CD4-positive, CD25-positive, alpha-beta regulatory T cell (primary cell): ENCODE measurements around the gene BLOC1S1. TPM values are rescaled to one million over a fixed set of nuclear protein-coding genes. Genes with fewer than 3 reads are reported as not detected.

Experiments used
- ATAC-seq, 2 donors: fragments of 150-1000 bp; cut with Tn5 transposase; one replicate each; pipeline ENCODE4 v1.10.0; 2021; ENCODE audit warnings: low read depth in 2 of 2, moderate number of reproducible peaks in 2 of 2, moderate library complexity in 1 of 2
- DNase-seq, 3 donors: peaks; one replicate each; pipeline versions ENCODE4 v3.0.0 to v3.0.0-alpha.2; 2012 to 2022; ENCODE audit warnings: mixed read lengths in 1 of 3
- H3K27ac ChIP-seq: one replicate; pipeline ENCODE4 v1.7.0; 2013; ENCODE audit warnings: mild to moderate bottlenecking, low read length; ENCODE audit not compliant: insufficient read depth, poor library complexity, severe bottlenecking
- H3K27me3 ChIP-seq: one replicate; pipeline ENCODE4 v1.7.0; 2013; ENCODE audit warnings: low read length; ENCODE audit not compliant: control insufficient read depth, insufficient read depth
- H3K36me3 ChIP-seq: one replicate; pipeline ENCODE4 v1.7.0; 2013; ENCODE audit warnings: mild to moderate bottlenecking, low read length, moderate library complexity; ENCODE audit not compliant: control insufficient read depth, insufficient read depth
- H3K4me1 ChIP-seq: 2 replicates; pipeline ENCODE4 v1.7.0; 2013; ENCODE audit warnings: mild to moderate bottlenecking, low read length; ENCODE audit not compliant: insufficient read depth, control insufficient read depth, poor library complexity, severe bottlenecking
- H3K4me3 ChIP-seq: one replicate; pipeline ENCODE4 v1.7.0; 2013; ENCODE audit warnings: low read depth, mild to moderate bottlenecking, low read length, moderate library complexity
- H3K9me3 ChIP-seq, 2 experiments: 1 replicate in 1 of 2; 2 replicates in 1 of 2; pipeline ENCODE4 v1.7.0; 2013; ENCODE audit warnings: low read length in 2 of 2, mild to moderate bottlenecking in 1 of 2, moderate library complexity in 1 of 2; ENCODE audit not compliant: control insufficient read depth in 2 of 2
- H3K27ac Mint-ChIP-seq, 3 donors: one replicate each; pipeline ENCODE4 v1.8.0; 2020 to 2022; ENCODE audit warnings: mild to moderate bottlenecking in 3 of 3, mixed read lengths in 3 of 3, moderate library complexity in 2 of 3
- H3K27me3 Mint-ChIP-seq: one replicate; pipeline ENCODE4 v1.8.0; 2022; ENCODE audit warnings: mild to moderate bottlenecking, mixed read lengths
- H3K36me3 Mint-ChIP-seq: one replicate; pipeline ENCODE4 v1.8.0; 2020; ENCODE audit warnings: mixed read lengths
- H3K4me1 Mint-ChIP-seq, 4 donors: one replicate each; pipeline ENCODE4 v1.8.0; 2020 to 2022; ENCODE audit warnings: mixed read lengths in 4 of 4, mild to moderate bottlenecking in 1 of 4
- H3K4me3 Mint-ChIP-seq, 4 donors: one replicate each; pipeline ENCODE4 v1.8.0; 2020 to 2022; ENCODE audit warnings: mild to moderate bottlenecking in 4 of 4, mixed read lengths in 4 of 4, moderate library complexity in 3 of 4
- H3K9me3 Mint-ChIP-seq, 7 donors: one replicate each; pipeline ENCODE4 v1.8.0; 2020 to 2022; ENCODE audit warnings: mixed read lengths in 7 of 7, mild to moderate bottlenecking in 3 of 7, moderate library complexity in 2 of 7
- polyA plus RNA-seq, 4 donors: library from polyadenylated mRNA; unstranded; fragments of 300-500 nt; fragmentation: Illumina TruSeq; gene quantifications; one replicate each; pipeline ENCODE4 v1.2.3, GENCODE V29; 2021
- total RNA-seq: library from RNA; stranded (reverse); gene quantifications from one replicate; pipeline ENCODE4 v1.2.3, GENCODE V29; 2022

Gene BLOC1S1
- total and polyA plus RNA-seq, 5 donors from 2014 or later = 60.1 to 128 (median 107) TPM

- H3K27ac Mint-ChIP-seq = no peak overlapping the region
- ATAC-seq (no peak), DNase-seq (no peak)
- H3K27me3 Mint-ChIP-seq = no peaks in the 10 kb centered on the region
- H3K9me3 ChIP-seq = no peaks in the 10 kb centered on the region
- H3K4me3 Mint-ChIP-seq = no peak overlapping the region
- H3K9me3 Mint-ChIP-seq = no peaks in the 10 kb centered on the region
- H3K4me1 ChIP-seq = peaks cover 33% of the 10 kb centered on the region
- H3K27ac ChIP-seq = no peak overlapping the region
- no peaks in the 10 kb centered on the region for H3K36me3 Mint-ChIP-seq
- peaks cover 12 to 42% (median 30%) of the 10 kb centered on the region in 4 donors for H3K4me1 Mint-ChIP-seq
- H3K27me3 ChIP-seq = no peaks in the 10 kb centered on the region
- no peaks in the 10 kb centered on the region for H3K36me3 ChIP-seq
- H3K4me3 ChIP-seq = no peak overlapping the region
These were observed 18.0 kb downstream of the BLOC1S1 start for GRCh38 chr12:55733858-55734257.

DNA sequence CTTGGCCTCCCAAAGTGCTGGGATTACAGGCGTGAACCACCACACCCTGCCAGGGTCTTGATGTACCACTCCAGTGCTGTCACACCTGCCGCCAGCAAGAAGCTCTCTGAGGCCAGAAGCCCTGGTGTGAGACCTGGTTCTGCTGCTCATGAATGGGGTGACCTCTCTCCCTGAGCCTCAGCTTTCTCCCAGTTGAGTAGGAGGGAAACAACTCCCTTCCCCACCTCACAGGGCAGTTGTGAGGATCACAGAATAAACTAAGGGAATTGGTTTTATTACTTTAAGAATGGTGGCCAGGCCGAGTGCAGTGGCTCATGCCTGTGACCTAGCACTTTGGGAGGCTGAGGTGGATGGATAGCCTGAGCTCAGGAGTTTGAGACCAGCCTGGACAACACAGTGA is 18.7 kb downstream of the BLOC1S1 start:
- Mint-ChIP-seq H3K27ac (no peak overlapping the region), H3K9me3 (no peaks in the 10 kb centered on the region), H3K4me1 (peaks cover 12 to 38% (median 28%) of the 10 kb centered on the region in 4 donors), H3K36me3 (no peaks in the 10 kb centered on the region), H3K27me3 (no peaks in the 10 kb centered on the region), H3K4me3 (no peak overlapping the region)
- Histone ChIP-seq H3K27ac (no peak overlapping the region), H3K4me1 (peaks cover 28% of the 10 kb centered on the region), H3K9me3 (no peaks in the 10 kb centered on the region), H3K27me3 (no peaks in the 10 kb centered on the region), H3K36me3 (no peaks in the 10 kb centered on the region), H3K4me3 (no peak overlapping the region)
- ATAC-seq (no peak), DNase-seq (no peak)

GRCh38 chr12:55736076-55736475 is 20.2 kb downstream of the BLOC1S1 start:
- peaks cover 5% of the 10 kb centered on the region for H3K27me3 Mint-ChIP-seq
- DNase-seq (no peak), ATAC-seq (no peak)
- H3K9me3 Mint-ChIP-seq = no peaks in the 10 kb centered on the region
- Histone ChIP-seq H3K9me3 (no peaks in the 10 kb centered on the region), H3K4me1 (peaks cover 16% of the 10 kb centered on the region), H3K27me3 (no peaks in the 10 kb centered on the region), H3K4me3 (no peak overlapping the region), H3K36me3 (no peaks in the 10 kb centered on the region), H3K27ac (no peak overlapping the region)
- H3K36me3 Mint-ChIP-seq = no peaks in the 10 kb centered on the region
- peak overlapping the region in 1 of 3 donors; percentile 92 for H3K27ac Mint-ChIP-seq
- peaks cover 5 to 25% (median 16%) of the 10 kb centered on the region in 4 donors for H3K4me1 Mint-ChIP-seq
- H3K4me3 Mint-ChIP-seq = no peak overlapping the region

GRCh38 chr12:55736780-55737580 is 21.1 kb downstream of the BLOC1S1 start:
- Mint-ChIP-seq H3K9me3 (no peaks in the 10 kb centered on the region), H3K36me3 (no peaks in the 10 kb centered on the region), H3K27ac (peak overlapping the region; percentile 94 to 96 (median 95)), H3K27me3 (peaks cover 5% of the 10 kb centered on the region), H3K4me1 (peaks cover 5 to 28% (median 17%) of the 10 kb centered on the region in 4 donors), H3K4me3 (peak overlapping the region; percentile 85 to 91 (median 88))
- Histone ChIP-seq H3K9me3 (no peaks in the 10 kb centered on the region), H3K27me3 (no peaks in the 10 kb centered on the region), H3K27ac (peak overlapping the region; percentile 14), H3K4me3 (no peak overlapping the region), H3K36me3 (no peaks in the 10 kb centered on the region), H3K4me1 (peaks cover 16% of the 10 kb centered on the region)
- DNase-seq (peak; percentile 26 to 69 (median 43)), ATAC-seq (peak; percentile 37 to 43)

GRCh38 chr12:55737581-55738122 is 21.8 kb downstream of the BLOC1S1 start:
- DNase-seq (no peak), ATAC-seq (no peak)
- Mint-ChIP-seq H3K27me3 (peaks cover 5% of the 10 kb centered on the region), H3K4me1 (peaks cover 5 to 33% (median 18%) of the 10 kb centered on the region in 4 donors), H3K27ac (peak overlapping the region; percentile 94 to 96 (median 95)), H3K36me3 (no peaks in the 10 kb centered on the region), H3K9me3 (no peaks in the 10 kb centered on the region), H3K4me3 (peak overlapping the region; percentile 89 to 96 (median 92))
- H3K9me3 ChIP-seq = no peaks in the 10 kb centered on the region
- no peaks in the 10 kb centered on the region for H3K27me3 ChIP-seq
- H3K4me1 ChIP-seq = peaks cover 16% of the 10 kb centered on the region
- no peaks in the 10 kb centered on the region for H3K36me3 ChIP-seq
- H3K27ac ChIP-seq = peak overlapping the region; percentile 89
- peak overlapping the region; percentile 95 for H3K4me3 ChIP-seq

DNA sequence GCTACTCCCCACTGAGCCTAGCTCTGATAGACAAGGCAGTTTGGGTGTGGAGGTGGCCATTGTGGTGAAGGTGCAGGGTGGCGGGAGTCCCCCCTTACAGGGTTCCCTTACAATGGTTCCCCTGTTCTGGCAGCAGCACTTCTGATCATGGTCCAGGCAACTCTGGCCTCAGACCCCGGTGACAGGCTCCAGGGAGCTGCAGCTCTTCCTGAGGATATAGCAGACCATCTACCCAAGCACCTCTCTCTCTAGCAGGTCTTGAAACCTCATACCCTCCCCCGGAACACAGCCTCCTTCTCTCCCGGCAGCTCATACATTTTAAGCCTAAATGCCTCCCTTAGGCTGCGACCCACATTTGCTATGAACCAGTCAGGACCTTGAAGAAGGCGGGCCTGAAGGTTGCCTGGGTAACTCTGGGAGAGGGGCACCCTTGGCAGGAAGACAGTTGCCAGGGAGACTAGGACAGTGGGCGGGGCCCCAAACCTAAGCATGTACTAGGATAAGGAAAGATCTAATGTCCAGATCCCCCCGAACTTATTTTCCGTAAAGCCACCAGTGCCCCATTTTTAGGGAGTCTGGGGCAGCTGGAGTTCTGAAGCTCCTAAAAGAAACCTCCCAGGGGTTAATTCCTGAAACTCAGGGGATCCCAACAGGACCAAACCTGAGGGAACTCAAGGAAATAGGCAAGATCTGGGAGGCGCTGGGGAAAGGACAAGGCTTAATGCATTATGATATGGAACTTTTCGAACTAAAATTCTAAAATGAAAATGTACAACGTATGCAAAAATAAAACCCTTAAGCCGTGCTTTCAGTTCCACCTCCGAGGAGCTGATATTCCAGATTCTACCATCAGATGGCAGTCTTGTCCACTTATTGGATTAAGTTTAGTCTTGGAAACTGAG is 22.5 kb downstream of the BLOC1S1 start:
- Mint-ChIP-seq H3K27me3 (peaks cover 5% of the 10 kb centered on the region), H3K4me3 (peak overlapping the region; percentile 89 to 96 (median 92)), H3K36me3 (no peaks in the 10 kb centered on the region), H3K9me3 (no peaks in the 10 kb centered on the region), H3K27ac (peak overlapping the region; percentile 77 to 96 (median 94)), H3K4me1 (peaks cover 5 to 35% (median 18%) of the 10 kb centered on the region in 4 donors)
- Histone ChIP-seq H3K4me3 (peak overlapping the region; percentile 95), H3K27ac (peak overlapping the region; percentile 89), H3K9me3 (no peaks in the 10 kb centered on the region), H3K27me3 (no peaks in the 10 kb centered on the region), H3K4me1 (peaks cover 16% of the 10 kb centered on the region), H3K36me3 (no peaks in the 10 kb centered on the region)
- peak; percentile 74 to 75 for ATAC-seq
- DNase-seq = peak; percentile 69 to 92 (median 85)

GRCh38 chr12:55739025-55739378 is 23.2 kb downstream of the BLOC1S1 start:
- no peak for DNase-seq
- peak overlapping the region; percentile 89 for H3K27ac ChIP-seq
- ATAC-seq = no peak
- H3K27me3 ChIP-seq = no peaks in the 10 kb centered on the region
- peaks cover 5 to 40% (median 18%) of the 10 kb centered on the region in 4 donors for H3K4me1 Mint-ChIP-seq
- no peaks in the 10 kb centered on the region for H3K36me3 Mint-ChIP-seq
- no peaks in the 10 kb centered on the region for H3K36me3 ChIP-seq
- peak overlapping the region in 2 of 3 donors; percentile 77 to 96 for H3K27ac Mint-ChIP-seq
- H3K4me3 ChIP-seq = peak overlapping the region; percentile 95
- H3K4me3 Mint-ChIP-seq = peak overlapping the region; percentile 89 to 96 (median 92)
- H3K9me3 Mint-ChIP-seq = no peaks in the 10 kb centered on the region
- H3K9me3 ChIP-seq = no peaks in the 10 kb centered on the region
- peaks cover 5% of the 10 kb centered on the region for H3K27me3 Mint-ChIP-seq
- H3K4me1 ChIP-seq = peaks cover 20% of the 10 kb centered on the region
